IPS-15b (cell line): ENCODE measurements around the gene TMEM164.

ENCODE experiments used
- H3K27me3 ChIP-seq: one replicate; pipeline ENCODE4 v1.6.1; 2013; ENCODE audit warnings: low read length; ENCODE audit not compliant: control insufficient read depth, insufficient read depth
- H3K36me3 ChIP-seq: one replicate; pipeline ENCODE4 v1.6.1; 2013; ENCODE audit warnings: low read length; ENCODE audit not compliant: control insufficient read depth, insufficient read depth
- H3K4me1 ChIP-seq: one replicate; pipeline ENCODE4 v1.6.1; 2013; ENCODE audit warnings: mild to moderate bottlenecking, low read length; ENCODE audit not compliant: control insufficient read depth, insufficient read depth
- H3K4me3 ChIP-seq: one replicate; pipeline ENCODE4 v1.5.1; 2013; ENCODE audit warnings: low read depth, low read length
- H3K9ac ChIP-seq: one replicate; pipeline ENCODE4 v1.6.1; 2013; ENCODE audit warnings: low read depth, mild to moderate bottlenecking, low read length
- H3K9me3 ChIP-seq: one replicate; pipeline ENCODE4 v1.6.1; 2013; ENCODE audit warnings: mild to moderate bottlenecking, low read length; ENCODE audit not compliant: control insufficient read depth, insufficient read depth

Gene TMEM164

GRCh38 chrX:110224926-110225617 lies 222.2 kb downstream of the TMEM164 start:
- H3K4me1 ChIP-seq = peaks cover 5% of the 10 kb centered on the region
- no peak overlapping the region for H3K9ac ChIP-seq
- H3K36me3 ChIP-seq = no peaks in the 10 kb centered on the region

DNA sequence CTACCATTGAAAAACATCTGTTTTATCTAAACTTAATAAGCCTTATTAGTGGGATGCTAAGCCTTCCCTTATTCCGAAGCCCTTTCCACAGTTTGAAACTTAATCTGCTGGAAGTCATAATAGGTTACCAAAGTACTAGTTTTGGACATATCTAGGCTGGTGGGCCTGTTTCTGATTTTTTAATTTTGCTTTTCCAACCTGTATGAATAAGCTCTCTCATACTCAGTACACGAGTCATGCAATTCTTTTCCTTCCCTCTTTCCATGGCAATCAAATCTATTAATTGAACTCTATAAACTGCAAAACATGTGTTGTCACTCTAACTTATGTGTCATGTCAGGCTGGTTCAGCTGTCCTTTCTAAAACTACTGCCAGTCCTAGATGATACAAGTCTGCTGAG lies 224.0 kb downstream of the TMEM164 start:
- H3K9me3 ChIP-seq = no peaks in the 10 kb centered on the region
- no peak overlapping the region for H3K4me3 ChIP-seq
- no peak overlapping the region for H3K9ac ChIP-seq
- peaks cover 5% of the 10 kb centered on the region for H3K4me1 ChIP-seq
- no peaks in the 10 kb centered on the region for H3K36me3 ChIP-seq
- H3K27me3 ChIP-seq = no peaks in the 10 kb centered on the region

More at GRCh38 chrX:110224926-110225617, 222.2 kb downstream of the TMEM164 start:
- Histone ChIP-seq H3K27me3 (no peaks in the 10 kb centered on the region), H3K4me3 (no peak overlapping the region), H3K9me3 (no peaks in the 10 kb centered on the region)
